ENCODE results near the gene EBI3.

DNA sequence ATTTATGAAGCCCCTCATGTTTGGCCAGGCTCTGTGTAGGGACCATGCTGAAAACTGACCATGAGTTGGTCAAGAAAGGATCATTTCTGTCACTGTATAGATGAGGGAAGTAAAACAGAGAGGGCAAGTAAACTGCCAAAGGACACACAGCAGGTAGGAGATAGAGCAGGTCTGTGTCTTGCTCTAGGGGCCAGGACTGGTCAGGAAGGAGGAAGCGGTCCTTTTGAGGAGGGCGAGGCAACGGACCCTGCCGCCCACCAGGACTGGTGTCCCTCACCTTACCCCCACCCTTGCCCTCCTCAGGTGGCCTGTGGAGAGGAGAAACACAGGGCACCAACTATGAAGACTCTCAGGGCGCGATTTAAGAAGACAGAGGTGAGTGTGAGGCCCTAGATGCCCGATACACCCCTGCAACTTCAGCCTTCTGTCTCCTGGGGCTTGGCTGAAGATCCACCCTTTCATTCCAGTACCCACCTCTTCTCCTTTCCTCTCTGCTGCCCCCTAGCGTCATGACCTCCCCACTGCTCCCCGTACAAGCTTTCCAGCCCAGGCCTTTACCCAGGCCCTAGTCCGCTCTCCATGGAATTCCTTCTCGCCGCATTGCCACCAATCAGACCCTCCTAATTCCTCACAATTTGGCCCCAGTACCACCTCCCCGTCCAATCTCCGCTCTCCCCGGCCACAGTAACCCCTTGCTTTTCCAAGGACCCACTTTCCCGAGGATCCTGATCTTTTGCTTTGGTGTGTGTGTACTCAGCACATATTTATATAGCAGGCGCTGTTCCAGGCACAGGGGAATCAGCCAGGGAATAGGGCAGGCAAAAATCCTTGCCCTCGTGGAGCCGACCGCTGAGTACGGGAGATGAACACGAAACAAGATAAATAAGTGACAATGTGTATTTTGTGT lies 43.0 kb upstream of the EBI3 start:
- peak; percentile 88 for TF ChIP-seq FOXA1 (IDR thresholded peaks at IDR 0.05)
- TF ChIP-seq, protein P1, sequence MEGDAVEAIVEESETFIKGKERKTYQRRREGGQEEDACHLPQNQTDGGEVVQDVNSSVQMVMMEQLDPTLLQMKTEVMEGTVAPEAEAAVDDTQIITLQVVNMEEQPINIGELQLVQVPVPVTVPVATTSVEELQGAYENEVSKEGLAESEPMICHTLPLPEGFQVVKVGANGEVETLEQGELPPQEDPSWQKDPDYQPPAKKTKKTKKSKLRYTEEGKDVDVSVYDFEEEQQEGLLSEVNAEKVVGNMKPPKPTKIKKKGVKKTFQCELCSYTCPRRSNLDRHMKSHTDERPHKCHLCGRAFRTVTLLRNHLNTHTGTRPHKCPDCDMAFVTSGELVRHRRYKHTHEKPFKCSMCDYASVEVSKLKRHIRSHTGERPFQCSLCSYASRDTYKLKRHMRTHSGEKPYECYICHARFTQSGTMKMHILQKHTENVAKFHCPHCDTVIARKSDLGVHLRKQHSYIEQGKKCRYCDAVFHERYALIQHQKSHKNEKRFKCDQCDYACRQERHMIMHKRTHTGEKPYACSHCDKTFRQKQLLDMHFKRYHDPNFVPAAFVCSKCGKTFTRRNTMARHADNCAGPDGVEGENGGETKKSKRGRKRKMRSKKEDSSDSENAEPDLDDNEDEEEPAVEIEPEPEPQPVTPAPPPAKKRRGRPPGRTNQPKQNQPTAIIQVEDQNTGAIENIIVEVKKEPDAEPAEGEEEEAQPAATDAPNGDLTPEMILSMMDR (IDR thresholded peaks at IDR 0.05; ENCODE audit: low read depth, low read length, missing input control): peak; percentile 87
- peak; percentile 68 for TF ChIP-seq YY1 (IDR thresholded peaks at IDR 0.05)
- TF ChIP-seq TAF1 (conservative IDR thresholded peaks at IDR 0.05): peak; percentile 27
- peak; percentile 65 for TF ChIP-seq ZBTB33 (IDR thresholded peaks at IDR 0.05)
- peak; percentile 66 for TF ChIP-seq REST (IDR thresholded peaks at IDR 0.05)
- TF ChIP-seq RAD21 (IDR thresholded peaks at IDR 0.05): peak; percentile 79 to 81
- TF ChIP-seq SP1 (IDR thresholded peaks at IDR 0.05): peak; percentile 86
- TF ChIP-seq JUND (IDR thresholded peaks at IDR 0.05): no peak
- TF ChIP-seq, protein P2, sequence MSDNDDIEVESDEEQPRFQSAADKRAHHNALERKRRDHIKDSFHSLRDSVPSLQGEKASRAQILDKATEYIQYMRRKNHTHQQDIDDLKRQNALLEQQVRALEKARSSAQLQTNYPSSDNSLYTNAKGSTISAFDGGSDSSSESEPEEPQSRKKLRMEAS (IDR thresholded peaks at IDR 0.05): peak; percentile 82
- no peak for TF ChIP-seq NR2F2 (IDR thresholded peaks at IDR 0.05)
- TF ChIP-seq GABPA (IDR thresholded peaks at IDR 0.05 in 1 of 2, conservative IDR thresholded peaks at IDR 0.05 in 1 of 2): peak in 1 of 2 donors; percentile 32
- no peak for TF ChIP-seq ATF3 (IDR thresholded peaks at IDR 0.05)

Data from liver (tissue), 3 donors.